Ramos (cell line): ENCODE measurements around the gene IFI30.
"Not testable (repeated sequence)": the region's sequence is repeated elsewhere in the genome, so short reads cannot be mapped to it uniquely, and the experiment has no call there.

Experiments
- in situ Hi-C: fragments of 300-500 bp; cut with MboI; formaldehyde crosslinking; loops from one replicate; pipeline ENCODE4 v1.14.3; 2022; ENCODE audit warnings: low sequenced_read_pairs; ENCODE audit not compliant: unreplicated experiment

IFI30 gene

GRCh38 chr19:18196511-18196845, 22.9 kb downstream of the IFI30 start:
- in situ Hi-C loops = no loop called here

- in situ Hi-C loops = no loop called here
Observed at GRCh38 chr19:18197306-18197705, 23.7 kb downstream of the IFI30 start.

- in situ Hi-C loops = no loop called here
Observed at GRCh38 chr19:18197941-18198340, 24.3 kb downstream of the IFI30 start.

GRCh38 chr19:18198374-18198773, 24.8 kb downstream of the IFI30 start:
- in situ Hi-C loops = no loop called here

GRCh38 chr19:18202397-18202777, 28.8 kb downstream of the IFI30 start:
- in situ Hi-C loops = loop anchor here (5.0 kb wide), 1 partner anchor 205 kb away; no protein-coding TSS in a partner anchor

GRCh38 chr19:18202778-18203407, 29.3 kb downstream of the IFI30 start:
- in situ Hi-C loops = loop anchor here (5.0 kb wide), 1 partner anchor 204 kb away; no protein-coding TSS in a partner anchor

GRCh38 chr19:18203408-18203862, 29.8 kb downstream of the IFI30 start:
- in situ Hi-C loops = loop anchor here (5.0 kb wide), 1 partner anchor 204 kb away; no protein-coding TSS in a partner anchor

- in situ Hi-C loops = loop anchor here (5.0 kb wide), 1 partner anchor 203 kb away; no protein-coding TSS in a partner anchor
Observed at GRCh38 chr19:18203863-18204393, 30.3 kb downstream of the IFI30 start, which contains the start of gene RAB3A. TSS of gene RAB3A (minus strand) at chr19:18204042. CDS start at chr19:18202740, 1,302 bp downstream.

GRCh38 chr19:18204394-18205199, 31.0 kb downstream of the IFI30 start:
- in situ Hi-C loops = loop anchor here (5.0 kb wide), 1 partner anchor 203 kb away; no protein-coding TSS in a partner anchor

GRCh38 chr19:18205200-18205892, 31.7 kb downstream of the IFI30 start:
- in situ Hi-C loops = no loop called here

- in situ Hi-C loops = no loop called here
Observed at GRCh38 chr19:18206018-18206417, 32.4 kb downstream of the IFI30 start.

GRCh38 chr19:18208098-18208951, 34.7 kb downstream of the IFI30 start:
- in situ Hi-C loops = no loop called here

GRCh38 chr19:18209912-18210311, 36.3 kb downstream of the IFI30 start:
- in situ Hi-C loops = not testable (repeated sequence)

GRCh38 chr19:18211683-18212082, 38.1 kb downstream of the IFI30 start:
- in situ Hi-C loops = no loop called here

- in situ Hi-C loops = no loop called here
Observed at GRCh38 chr19:18214779-18215433, 41.3 kb downstream of the IFI30 start.

- in situ Hi-C loops = no loop called here
Observed at GRCh38 chr19:18216789-18217188, 43.2 kb downstream of the IFI30 start.

GRCh38 chr19:18218159-18218558, 44.5 kb downstream of the IFI30 start:
- in situ Hi-C loops = no loop called here

- in situ Hi-C loops = no loop called here
Observed at GRCh38 chr19:18218600-18218999, 45.0 kb downstream of the IFI30 start.
